Osteoblast (primary cell): ENCODE results near the gene SERPINI1. TPM values are rescaled to one million over a fixed set of nuclear protein-coding genes. Genes with fewer than 3 reads are reported as not detected.

ENCODE experiments used
- DNase-seq: peaks from one replicate; pipeline ENCODE4 v3.0.0; 2011; ENCODE audit warnings: low spot score, mixed read lengths; ENCODE audit not compliant: insufficient read length; ENCODE audit errors: missing footprints
- H2AFZ ChIP-seq: 2 replicates; pipeline ENCODE4 v1.6.0; 2011; ENCODE audit warnings: mild to moderate bottlenecking, low read length
- H3K27ac ChIP-seq: 2 replicates; pipeline ENCODE4 v1.5.1; 2011; ENCODE audit warnings: mild to moderate bottlenecking, low read depth, low read length, moderate library complexity
- H3K27me3 ChIP-seq: 2 replicates; pipeline ENCODE4 v1.6.0; 2012; ENCODE audit warnings: mild to moderate bottlenecking, control low read depth, inconsistent platforms, low read length, moderate library complexity; ENCODE audit not compliant: insufficient read depth
- H3K36me3 ChIP-seq: 2 replicates; pipeline ENCODE4 v1.5.1; 2011; ENCODE audit warnings: mild to moderate bottlenecking, low read length, control low read depth, moderate library complexity; ENCODE audit not compliant: insufficient read depth
- H3K4me1 ChIP-seq: 2 replicates; pipeline ENCODE4 v1.5.1; 2011; ENCODE audit warnings: mild to moderate bottlenecking, low read length, control low read depth, moderate library complexity; ENCODE audit not compliant: insufficient read depth
- H3K4me2 ChIP-seq: 2 replicates; pipeline ENCODE4 v1.6.0; 2011; ENCODE audit warnings: mild to moderate bottlenecking, low read length; ENCODE audit not compliant: insufficient read depth
- H3K4me3 ChIP-seq: fragments of 200-600 bp; sonication (generic); 3 replicates; pipeline ENCODE4 v1.5.1; 2012; ENCODE audit warnings: mild to moderate bottlenecking, low read length, inconsistent platforms; ENCODE audit not compliant: insufficient read depth
- H3K79me2 ChIP-seq: 2 replicates; pipeline ENCODE4 v1.6.0; 2012; ENCODE audit warnings: mild to moderate bottlenecking, low read length, control low read depth, inconsistent platforms; ENCODE audit not compliant: insufficient read depth
- H3K9me3 ChIP-seq: 2 replicates; pipeline ENCODE4 v1.5.1; 2011; ENCODE audit warnings: low read depth, low read length, control low read depth
- H4K20me1 ChIP-seq: 2 replicates; pipeline ENCODE4 v1.6.0; 2012; ENCODE audit warnings: mild to moderate bottlenecking, low read length, control low read depth; ENCODE audit not compliant: insufficient read depth
- CTCF ChIP-seq: IDR thresholded peaks from 2 replicates; pipeline ENCODE4 v1.5.1; 2011; ENCODE audit warnings: mild to moderate bottlenecking, low read depth, low read length, moderate library complexity; ENCODE audit errors: extremely low read depth
- total RNA-seq: library from RNA; depleted of rRNA; stranded (reverse); fragments of >200 nt; gene quantifications from 2 replicates; pipeline ENCODE4 v1.2.3, GENCODE V29; 2012

The SERPINI1 gene
- total RNA-seq, 1 donor: 1.4 TPM

- Histone ChIP-seq H3K4me3 (no peak overlapping the region), H3K27me3 (no peaks in the 10 kb centered on the region), H3K4me1 (no peaks in the 10 kb centered on the region), H3K79me2 (peaks cover 6% of the 10 kb centered on the region), H3K36me3 (peaks cover 6% of the 10 kb centered on the region), H2AFZ (no peak overlapping the region), H3K27ac (no peak overlapping the region), H3K4me2 (no peak overlapping the region), H4K20me1 (peaks cover 5% of the 10 kb centered on the region), H3K9me3 (no peaks in the 10 kb centered on the region)
- DNase-seq: no peak
- TF ChIP-seq CTCF: no peak
These were observed 34.6 kb upstream of the SERPINI1 start for GRCh38 chr3:167700926-167701325.

GRCh38 chr3:167705840-167706239 lies 29.7 kb upstream of the SERPINI1 start:
- Histone ChIP-seq H3K4me3 (no peak overlapping the region), H3K4me1 (no peaks in the 10 kb centered on the region), H4K20me1 (peaks cover 7% of the 10 kb centered on the region), H3K79me2 (peaks cover 32% of the 10 kb centered on the region), H3K4me2 (no peak overlapping the region), H2AFZ (no peak overlapping the region), H3K27me3 (no peaks in the 10 kb centered on the region), H3K9me3 (no peaks in the 10 kb centered on the region), H3K27ac (no peak overlapping the region), H3K36me3 (peaks cover 10% of the 10 kb centered on the region)
- no peak for DNase-seq
- no peak for TF ChIP-seq CTCF

GRCh38 chr3:167709690-167710089 lies 25.8 kb upstream of the SERPINI1 start:
- Histone ChIP-seq H3K9me3 (no peaks in the 10 kb centered on the region), H3K27me3 (no peaks in the 10 kb centered on the region), H3K27ac (no peak overlapping the region), H3K79me2 (peaks cover 69% of the 10 kb centered on the region), H2AFZ (no peak overlapping the region), H3K4me1 (no peaks in the 10 kb centered on the region), H4K20me1 (peaks cover 7% of the 10 kb centered on the region), H3K36me3 (peaks cover 6% of the 10 kb centered on the region), H3K4me2 (no peak overlapping the region), H3K4me3 (no peak overlapping the region)
- no peak for DNase-seq
- TF ChIP-seq CTCF: no peak

GRCh38 chr3:167710552-167710951 lies 25.0 kb upstream of the SERPINI1 start:
- Histone ChIP-seq H3K27me3 (no peaks in the 10 kb centered on the region), H3K9me3 (no peaks in the 10 kb centered on the region), H3K4me2 (no peak overlapping the region), H3K79me2 (peaks cover 77% of the 10 kb centered on the region), H3K4me1 (no peaks in the 10 kb centered on the region), H2AFZ (no peak overlapping the region), H4K20me1 (peaks cover 8% of the 10 kb centered on the region), H3K4me3 (no peak overlapping the region), H3K27ac (no peak overlapping the region), H3K36me3 (peaks cover 6% of the 10 kb centered on the region)
- no peak for TF ChIP-seq CTCF
- DNase-seq: no peak
